CD14-positive monocyte (primary cell): Measurements from ENCODE around the gene UTP14C. TPM values are rescaled to one million over a fixed set of nuclear protein-coding genes. Genes with fewer than 3 reads are reported as not detected.

Experiments
- DNase-seq, 3 donors: peaks; one replicate each; pipeline ENCODE4 v3.0.0-alpha.2; 2011 to 2022
- H2AFZ ChIP-seq: 2 replicates; pipeline ENCODE4 v1.6.0; 2012; ENCODE audit warnings: mild to moderate bottlenecking, low read depth, low read length, inconsistent platforms; ENCODE audit not compliant: insufficient read depth, poor library complexity, severe bottlenecking
- H3K27ac ChIP-seq, 2 donors: 1 replicate in 1 of 2; 2 replicates in 1 of 2; pipeline ENCODE4 v1.5.1; 2012 to 2013; ENCODE audit warnings: low read length in 2 of 2, control low read depth in 1 of 2, inconsistent platforms in 1 of 2, low read depth in 1 of 2, mild to moderate bottlenecking in 1 of 2
- H3K27me3 ChIP-seq, 2 donors: one replicate each; pipeline versions ENCODE4 v1.6.0 to v1.6.1; 2011 to 2013; ENCODE audit warnings: low read length in 2 of 2; ENCODE audit not compliant: control insufficient read depth in 2 of 2, insufficient read depth in 2 of 2
- H3K36me3 ChIP-seq, 2 donors: replicated peaks in 1 of 2; 1 replicate in 1 of 2; 2 replicates in 1 of 2; pipeline versions ENCODE4 v1.5.1 to v1.6.1; 2012 to 2013; ENCODE audit warnings: low read length in 2 of 2, control low read depth in 1 of 2, inconsistent platforms in 1 of 2, mild to moderate bottlenecking in 1 of 2; ENCODE audit not compliant: insufficient read depth in 2 of 2, control insufficient read depth in 1 of 2
- H3K4me1 ChIP-seq, 2 donors: 1 replicate in 1 of 2; 2 replicates in 1 of 2; pipeline versions ENCODE4 v1.5.1 to v1.6.1; 2012 to 2013; ENCODE audit warnings: low read length in 2 of 2, control low read depth in 1 of 2, inconsistent platforms in 1 of 2, mild to moderate bottlenecking in 1 of 2, moderate library complexity in 1 of 2; ENCODE audit not compliant: insufficient read depth in 2 of 2, control insufficient read depth in 1 of 2
- H3K4me2 ChIP-seq: replicated peaks from 2 replicates; pipeline ENCODE3; 2012; ENCODE audit warnings: low read length, moderate library complexity, mild to moderate bottlenecking; ENCODE audit not compliant: poor library complexity, severe bottlenecking; ENCODE audit errors: extremely low read depth
- H3K4me3 ChIP-seq, 3 experiments: fragments of 200-600 bp in 1 of 3; sonication (generic) in 1 of 3; replicated peaks in 1 of 3; 1 replicate in 2 of 3; 2 replicates in 1 of 3; pipeline ENCODE4 v1.5.1; 2011 to 2013; ENCODE audit warnings: low read length in 3 of 3, mild to moderate bottlenecking in 3 of 3, control low read depth in 2 of 3, low read depth in 2 of 3, inconsistent platforms in 1 of 3, moderate library complexity in 1 of 3
- H3K79me2 ChIP-seq: 2 replicates; pipeline ENCODE4 v1.6.0; 2012; ENCODE audit warnings: mild to moderate bottlenecking, control low read depth, inconsistent platforms, low read length, moderate library complexity; ENCODE audit not compliant: insufficient read depth
- H3K9ac ChIP-seq: 2 replicates; pipeline ENCODE4 v1.6.0; 2017; ENCODE audit warnings: low read length, mild to moderate bottlenecking; ENCODE audit not compliant: insufficient read depth, poor library complexity, severe bottlenecking
- H3K9me3 ChIP-seq, 2 donors: replicated peaks in 1 of 2; 1 replicate in 1 of 2; 2 replicates in 1 of 2; pipeline versions ENCODE4 v1.5.1 to v1.6.1; 2012 to 2013; ENCODE audit warnings: low read length in 2 of 2, control low read depth in 1 of 2; ENCODE audit not compliant: control insufficient read depth in 1 of 2, insufficient read depth in 1 of 2
- H4K20me1 ChIP-seq: 2 replicates; pipeline ENCODE4 v1.6.0; 2012; ENCODE audit warnings: mild to moderate bottlenecking, low read length, control low read depth, moderate library complexity; ENCODE audit not compliant: insufficient read depth
- H3K27ac Mint-ChIP-seq, 7 donors: one replicate each; pipeline ENCODE4 v1.8.0; 2020; ENCODE audit warnings: mild to moderate bottlenecking in 7 of 7, mixed read lengths in 7 of 7, moderate library complexity in 6 of 7, inconsistent platforms in 2 of 7
- H3K27me3 Mint-ChIP-seq, 3 donors: one replicate each; pipeline ENCODE4 v1.8.0; 2021 to 2022; ENCODE audit warnings: low read depth in 3 of 3, mild to moderate bottlenecking in 3 of 3, mixed read lengths in 3 of 3, moderate library complexity in 3 of 3, inconsistent platforms in 1 of 3
- H3K36me3 Mint-ChIP-seq, 2 donors: one replicate each; pipeline ENCODE4 v1.8.0; 2020; ENCODE audit warnings: mixed read lengths in 2 of 2, inconsistent platforms in 1 of 2, mild to moderate bottlenecking in 1 of 2
- H3K4me1 Mint-ChIP-seq: one replicate; pipeline ENCODE4 v1.8.0; 2020; ENCODE audit warnings: mild to moderate bottlenecking, mixed read lengths
- H3K4me3 Mint-ChIP-seq, 2 donors: one replicate each; pipeline ENCODE4 v1.8.0; 2020; ENCODE audit warnings: mild to moderate bottlenecking in 2 of 2, mixed read lengths in 2 of 2, moderate library complexity in 1 of 2
- H3K9me3 Mint-ChIP-seq, 7 donors: one replicate each; pipeline ENCODE4 v1.8.0; 2020 to 2022; ENCODE audit warnings: mixed read lengths in 7 of 7, mild to moderate bottlenecking in 6 of 7, moderate library complexity in 6 of 7, inconsistent platforms in 2 of 7
- WGBS: methylation state at CpG from one replicate; pipeline ENCODE4 v1.1.5; 2013; ENCODE audit warnings: missing lambda C conversion rate; ENCODE audit not compliant: insufficient coverage; 5-methylcytosine and 5-hydroxymethylcytosine counted together
- intact Hi-C, 2 donors: fragments of 100-400 bp; cut with micrococcal nuclease; formaldehyde crosslinking; loops; one replicate each; pipeline versions ENCODE4 v1.15.0 to v1.15.1; 2023
- polyA plus RNA-seq, 3 donors: library from polyadenylated mRNA; depleted of rRNA in 1 of 3; unstranded in 2 of 3; stranded (reverse) in 1 of 3; fragments of 300-500 nt in 2 of 3; fragments of >200 nt in 1 of 3; fragmentation: Illumina TruSeq in 2 of 3; gene quantifications; 1 replicate in 2 of 3; 2 replicates in 1 of 3; pipeline ENCODE4 v1.2.3, GENCODE V29; 2012 to 2021
- TF ChIP-seq, protein P1 (sequence below): fragments of 200-600 bp; IDR thresholded peaks from one replicate; pipeline ENCODE4 v1.8.0; 2022; ENCODE audit warnings: antibody characterized with exemption, mild to moderate bottlenecking

The UTP14C gene
- polyA plus RNA-seq, 3 donors = 1.2 to 1.5 (median 1.2) TPM

DNA sequence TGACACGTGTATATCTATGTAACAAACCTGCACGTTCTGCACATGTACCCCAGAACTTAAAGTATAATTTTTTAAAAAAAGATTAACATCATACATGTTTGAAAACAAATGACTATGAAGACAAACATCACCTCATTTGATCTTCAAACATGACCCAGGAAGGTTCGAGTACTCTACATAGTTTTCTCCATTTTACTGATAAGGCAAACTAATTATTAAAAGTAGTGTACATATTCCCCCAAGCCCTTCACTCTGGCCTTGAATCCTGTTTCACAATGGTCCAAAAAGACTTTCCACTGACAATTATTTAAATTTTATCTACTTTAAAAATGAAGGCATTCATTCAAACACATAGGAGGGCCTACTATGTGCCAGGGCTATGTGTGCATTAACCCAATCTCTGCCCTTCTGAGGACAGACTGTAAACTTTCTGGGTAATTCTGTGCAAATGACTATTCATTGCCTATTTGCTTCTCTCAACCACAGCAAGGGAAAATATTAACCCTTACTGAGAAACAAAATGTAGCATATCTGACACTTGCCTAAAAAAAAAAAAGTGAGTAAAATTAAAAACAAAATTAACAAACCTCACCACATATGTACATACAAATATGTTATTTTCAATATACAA, 35.4 kb upstream of the UTP14C start:
- H3K4me3 Mint-ChIP-seq = no peak overlapping the region
- no peaks in the 10 kb centered on the region for H3K79me2 ChIP-seq
- peaks cover 0 to 8% (median 2%) of the 10 kb centered on the region in 3 donors for H3K27me3 Mint-ChIP-seq
- H3K9me3 ChIP-seq = no peaks in the 10 kb centered on the region
- DNase-seq = no peak
- H3K4me2 ChIP-seq = no peak overlapping the region
- no peak overlapping the region for H3K27ac Mint-ChIP-seq
- intact Hi-C loops = no loop called here
- H3K36me3 ChIP-seq = no peaks in the 10 kb centered on the region
- H3K4me3 ChIP-seq = no peak overlapping the region
- peaks cover 7% of the 10 kb centered on the region for H3K4me1 Mint-ChIP-seq
- peaks cover 0 to 14% (median 2%) of the 10 kb centered on the region in 7 donors for H3K9me3 Mint-ChIP-seq
- H3K9ac ChIP-seq = no peak overlapping the region
- H3K36me3 Mint-ChIP-seq = no peaks in the 10 kb centered on the region
- TF ChIP-seq, protein P1, sequence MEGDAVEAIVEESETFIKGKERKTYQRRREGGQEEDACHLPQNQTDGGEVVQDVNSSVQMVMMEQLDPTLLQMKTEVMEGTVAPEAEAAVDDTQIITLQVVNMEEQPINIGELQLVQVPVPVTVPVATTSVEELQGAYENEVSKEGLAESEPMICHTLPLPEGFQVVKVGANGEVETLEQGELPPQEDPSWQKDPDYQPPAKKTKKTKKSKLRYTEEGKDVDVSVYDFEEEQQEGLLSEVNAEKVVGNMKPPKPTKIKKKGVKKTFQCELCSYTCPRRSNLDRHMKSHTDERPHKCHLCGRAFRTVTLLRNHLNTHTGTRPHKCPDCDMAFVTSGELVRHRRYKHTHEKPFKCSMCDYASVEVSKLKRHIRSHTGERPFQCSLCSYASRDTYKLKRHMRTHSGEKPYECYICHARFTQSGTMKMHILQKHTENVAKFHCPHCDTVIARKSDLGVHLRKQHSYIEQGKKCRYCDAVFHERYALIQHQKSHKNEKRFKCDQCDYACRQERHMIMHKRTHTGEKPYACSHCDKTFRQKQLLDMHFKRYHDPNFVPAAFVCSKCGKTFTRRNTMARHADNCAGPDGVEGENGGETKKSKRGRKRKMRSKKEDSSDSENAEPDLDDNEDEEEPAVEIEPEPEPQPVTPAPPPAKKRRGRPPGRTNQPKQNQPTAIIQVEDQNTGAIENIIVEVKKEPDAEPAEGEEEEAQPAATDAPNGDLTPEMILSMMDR = no peak
- H3K4me1 ChIP-seq = no peaks in the 10 kb centered on the region
- WGBS = no CpG with 5 or more reads among the region's 3 CpGs
- no peaks in the 10 kb centered on the region for H3K27me3 ChIP-seq
- H4K20me1 ChIP-seq = no peaks in the 10 kb centered on the region
- H2AFZ ChIP-seq = no peak overlapping the region
- no peak overlapping the region for H3K27ac ChIP-seq

DNA sequence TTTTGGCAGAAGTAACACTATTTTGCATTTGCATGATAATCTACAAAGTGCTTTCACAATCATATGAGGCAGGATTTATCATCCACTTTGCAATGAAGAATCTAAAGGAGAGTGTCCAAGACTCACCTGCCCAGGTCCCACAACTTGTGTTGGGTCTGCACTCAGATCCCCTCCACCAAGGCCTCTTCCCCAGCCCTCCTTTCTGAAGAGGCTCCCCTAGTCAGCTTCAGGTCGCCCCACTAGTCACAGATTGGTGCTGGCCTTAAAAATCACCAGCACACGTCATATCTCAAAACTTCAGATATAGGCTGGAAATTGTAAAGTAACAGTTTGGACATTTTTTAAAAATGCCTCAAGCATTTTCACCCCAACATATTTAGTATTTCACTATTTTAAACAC, 30.8 kb upstream of the UTP14C start:
- Histone ChIP-seq H4K20me1 (no peaks in the 10 kb centered on the region), H3K4me2 (no peak overlapping the region), H3K36me3 (no peaks in the 10 kb centered on the region), H3K79me2 (no peaks in the 10 kb centered on the region), H3K9me3 (no peaks in the 10 kb centered on the region), H3K27me3 (no peaks in the 10 kb centered on the region), H3K27ac (no peak overlapping the region), H3K9ac (no peak overlapping the region), H2AFZ (no peak overlapping the region), H3K4me3 (no peak overlapping the region), H3K4me1 (peaks cover 10 to 13% of the 10 kb centered on the region in 2 donors)
- TF ChIP-seq, protein P1 = no peak
- no peak for DNase-seq
- no peak overlapping the region for H3K4me3 Mint-ChIP-seq
- H3K4me1 Mint-ChIP-seq = peaks cover 26% of the 10 kb centered on the region
- no CpG with 5 or more reads among the region's 2 CpGs for WGBS
- peaks cover 1 to 5% (median 5%) of the 10 kb centered on the region in 3 donors for H3K27me3 Mint-ChIP-seq
- no peaks in the 10 kb centered on the region for H3K36me3 Mint-ChIP-seq
- intact Hi-C loops = no loop called here
- H3K9me3 Mint-ChIP-seq = peaks cover 0 to 1% (median 0%) of the 10 kb centered on the region in 7 donors
- H3K27ac Mint-ChIP-seq = no peak overlapping the region
